Measurements from ENCODE around the gene ARHGEF40. TPM values are rescaled to one million over a fixed set of nuclear protein-coding genes. Genes with fewer than 3 reads are reported as not detected.

The ARHGEF40 gene
- total RNA-seq, 1 experiment from 2014 or later: 74.2 TPM

- TF ChIP-seq ZBTB43 (CRISPR knock-in tag; IDR thresholded peaks at IDR 0.05): no peak
- no peak for TF ChIP-seq HMGA2 (CRISPR knock-in tag; IDR thresholded peaks at IDR 0.05)
- no peak for TF ChIP-seq USF1 (CRISPR knock-in tag; IDR thresholded peaks at IDR 0.05)
- TF ChIP-seq ZNF281 (CRISPR knock-in tag; IDR thresholded peaks at IDR 0.05): no peak
Observed at GRCh38 chr14:21048638-21049037, 21.5 kb upstream of the ARHGEF40 start (continued).

GRCh38 chr14:21049271-21049673 lies 20.8 kb upstream of the ARHGEF40 start:
- H3K4me3 Mint-ChIP-seq: no peak overlapping the region
- H3K36me3 Mint-ChIP-seq: no peaks in the 10 kb centered on the region
- CTCF ChIA-PET: interaction anchor here (2.7 kb wide), 1 partner anchor 43 kb away, joined by 9 read pairs; no protein-coding TSS in a partner anchor
- no peaks in the 10 kb centered on the region for H3K4me1 Mint-ChIP-seq
- H3K27ac Mint-ChIP-seq: no peak overlapping the region
- ATAC-seq: no peak
- POLR2A ChIA-PET: no interaction called here
- peaks cover 3% of the 10 kb centered on the region for H3K27me3 Mint-ChIP-seq (ENCODE audit: low read depth)
- no peak for DNase-seq (ENCODE audit: low spot score)
- H3K9me3 Mint-ChIP-seq: no peaks in the 10 kb centered on the region
- no peak for TF ChIP-seq ZNF138 (CRISPR knock-in tag; conservative IDR thresholded peaks at IDR 0.05)
- TF ChIP-seq ATF3 (CRISPR knock-in tag; conservative IDR thresholded peaks at IDR 0.05): no peak
- no peak for TF ChIP-seq TEAD1 (CRISPR knock-in tag; IDR thresholded peaks at IDR 0.05)
- no peak for TF ChIP-seq IRF2 (CRISPR knock-in tag; IDR thresholded peaks at IDR 0.05; ENCODE audit: borderline replicate concordance, low read depth)
- TF ChIP-seq AR (CRISPR knock-in tag; IDR thresholded peaks at IDR 0.05): no peak
- TF ChIP-seq NFATC4 (CRISPR knock-in tag; IDR thresholded peaks at IDR 0.05): no peak
- no peak for TF ChIP-seq ZNF232 (CRISPR knock-in tag; IDR thresholded peaks at IDR 0.05)
- no peak for TF ChIP-seq FOXP4 (CRISPR knock-in tag; IDR thresholded peaks at IDR 0.05)
- no peak for TF ChIP-seq JAZF1 (CRISPR knock-in tag; IDR thresholded peaks at IDR 0.05)
- TF ChIP-seq E2F1 (CRISPR knock-in tag; IDR thresholded peaks at IDR 0.05): no peak
- TF ChIP-seq ESRRA (CRISPR knock-in tag; IDR thresholded peaks at IDR 0.05; ENCODE audit: borderline replicate concordance): no peak
- no peak for TF ChIP-seq ZNF416 (CRISPR knock-in tag; IDR thresholded peaks at IDR 0.05)
- no peak for TF ChIP-seq GRHL2 (CRISPR knock-in tag; IDR thresholded peaks at IDR 0.05; ENCODE audit: insufficient replicate concordance, severe bottlenecking)
- TF ChIP-seq MAX (CRISPR knock-in tag; IDR thresholded peaks at IDR 0.05): no peak
- no peak for TF ChIP-seq CREB1 (CRISPR knock-in tag; IDR thresholded peaks at IDR 0.05)
- no peak for TF ChIP-seq ZNF317 (CRISPR knock-in tag; IDR thresholded peaks at IDR 0.05; ENCODE audit: borderline replicate concordance, low read depth)
- no peak for TF ChIP-seq SMAD3 (CRISPR knock-in tag; IDR thresholded peaks at IDR 0.05; ENCODE audit: borderline replicate concordance)
- no peak for TF ChIP-seq ZNF121 (CRISPR knock-in tag; IDR thresholded peaks at IDR 0.05)
- no peak for TF ChIP-seq GTF2I (CRISPR knock-in tag; conservative IDR thresholded peaks at IDR 0.05)
- no peak for TF ChIP-seq ATF1 (CRISPR knock-in tag; IDR thresholded peaks at IDR 0.05)

All from WTC11 (cell line).